SHP77 (cell line): ENCODE data around the gene GLCE.
"Not testable (repeated sequence)": the region's sequence is repeated elsewhere in the genome, so short reads cannot be mapped to it uniquely, and the experiment has no call there.

ENCODE experiments used
- DNase-seq, 2 experiments: peaks; one replicate each; lab custom pipeline; 2025; lab: John Stamatoyannopoulos, UW

The GLCE gene

GRCh38 chr15:69299451-69299886, 139.0 kb downstream of the GLCE start:
- no peak for DNase-seq

- DNase-seq, result no peak
These were observed 139.6 kb downstream of the GLCE start for GRCh38 chr15:69299943-69300588.

DNA sequence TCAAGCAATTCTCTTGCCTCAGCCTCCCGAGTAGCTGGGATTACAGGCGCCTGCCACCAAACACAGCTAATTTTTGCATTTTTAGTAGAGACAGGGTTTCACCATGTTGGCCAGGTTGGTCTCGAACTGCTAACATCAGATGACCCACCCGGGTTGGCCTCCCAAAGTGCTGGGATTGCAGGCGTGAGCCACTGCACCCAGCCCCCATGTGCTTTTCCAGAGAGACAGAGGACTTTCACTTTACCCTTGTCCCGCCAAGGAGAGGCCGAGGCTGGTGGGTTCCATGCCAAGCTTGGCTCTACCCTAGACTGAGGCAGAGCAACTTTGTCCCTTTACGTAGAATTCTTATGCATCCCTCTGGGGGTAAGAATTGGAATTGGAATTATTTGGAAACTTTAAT, 140.7 kb downstream of the GLCE start:
- not testable (repeated sequence) for DNase-seq

DNA sequence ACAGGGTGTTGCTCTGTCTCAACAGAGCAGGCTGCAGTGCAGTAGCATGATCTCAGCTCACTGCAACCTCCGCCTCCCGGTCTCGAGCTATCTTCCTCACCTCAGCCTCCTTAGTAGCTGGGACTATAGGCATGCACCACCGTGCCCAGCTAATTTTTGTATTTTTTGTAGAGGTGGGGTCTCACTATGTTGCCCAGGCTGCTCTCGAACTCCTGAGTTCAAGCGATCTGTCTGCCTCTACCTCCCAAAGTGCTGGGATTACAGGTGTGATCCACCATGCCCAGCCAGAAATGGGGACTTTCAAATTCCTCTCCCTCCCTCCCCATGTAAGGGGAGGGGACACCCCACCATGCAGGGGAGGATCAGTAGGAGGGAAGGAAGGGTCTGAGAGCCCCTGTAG, 141.7 kb downstream of the GLCE start:
- not testable (repeated sequence) for DNase-seq

GRCh38 chr15:69302929-69303328, 142.5 kb downstream of the GLCE start:
- no peak for DNase-seq

DNA sequence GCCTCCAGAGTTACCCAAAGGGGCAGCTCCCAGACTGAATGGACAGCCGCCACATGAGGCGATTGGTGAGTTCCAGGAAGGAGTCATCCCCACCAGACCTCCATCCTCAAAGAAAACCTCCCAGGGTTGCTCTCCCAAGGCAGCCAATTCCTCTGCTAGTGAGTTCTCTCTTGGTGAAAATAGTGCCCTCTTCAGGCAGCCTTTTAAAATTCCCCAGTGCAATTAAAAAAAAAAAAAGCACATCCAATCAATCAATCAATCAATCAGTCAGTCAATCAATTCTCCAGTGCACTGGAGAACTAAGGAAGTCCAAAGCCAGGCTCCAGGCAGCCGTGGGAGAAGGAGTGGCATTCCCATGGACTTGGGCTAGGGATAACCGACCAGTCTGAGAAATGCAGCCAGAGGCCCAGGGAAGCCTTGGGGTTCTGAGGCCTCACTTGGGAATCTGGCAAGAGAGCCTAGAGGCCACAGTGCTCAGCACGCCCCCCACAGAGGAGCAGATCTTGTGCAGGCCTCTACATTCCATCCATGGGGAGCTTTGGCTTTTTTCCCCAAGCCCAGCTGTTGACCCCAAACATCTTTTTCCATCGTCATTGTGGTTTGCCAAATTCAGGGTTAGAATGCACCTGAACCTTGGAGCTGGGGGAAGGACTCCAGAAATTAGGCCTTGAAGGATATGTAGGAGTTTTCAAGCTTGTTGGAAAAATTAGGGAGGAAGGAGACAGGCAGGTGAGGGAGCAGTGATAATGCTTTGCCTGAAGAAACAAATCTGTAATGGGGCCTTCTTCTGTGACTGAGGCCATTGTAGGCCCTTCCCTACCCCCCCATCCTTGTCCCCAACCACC, 143.1 kb downstream of the GLCE start:
- no peak for DNase-seq

GRCh38 chr15:69304182-69304545, 143.7 kb downstream of the GLCE start:
- DNase-seq, result no peak

DNA sequence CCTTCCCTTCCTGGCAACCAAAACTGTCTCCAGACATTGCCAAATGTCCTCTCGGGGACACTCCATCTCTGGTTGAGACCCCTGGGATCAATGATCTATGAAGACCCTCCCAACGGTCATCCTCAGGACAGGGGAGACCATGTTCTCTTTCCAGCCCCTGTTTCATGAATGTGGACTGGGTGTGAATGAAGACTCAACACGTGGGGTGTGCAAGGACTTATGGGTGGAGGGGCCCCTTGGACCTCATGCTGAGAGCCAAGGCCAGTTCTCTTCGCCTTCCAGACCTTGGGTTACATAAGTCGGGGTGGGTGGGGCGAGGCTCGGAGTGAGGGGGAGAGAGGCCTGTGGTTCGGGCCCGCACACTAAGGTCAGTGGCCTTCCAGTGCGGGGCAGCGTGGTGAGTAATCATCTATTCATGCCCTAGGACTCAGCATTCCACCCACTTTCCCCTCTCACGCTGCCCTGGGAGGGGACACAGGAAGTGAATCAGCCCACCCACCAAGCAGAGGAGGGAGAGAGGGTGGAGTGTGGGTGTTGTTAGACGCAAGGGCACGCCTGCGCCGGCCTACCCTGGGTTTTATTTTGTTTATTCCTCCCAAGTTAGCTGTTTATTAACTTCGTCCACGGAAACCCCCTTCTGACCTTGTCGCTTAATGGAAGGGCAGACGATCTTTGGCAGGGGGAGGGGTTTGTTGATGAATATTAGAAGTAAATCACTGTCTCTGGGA, 144.9 kb downstream of the GLCE start:
- no peak for DNase-seq

DNA sequence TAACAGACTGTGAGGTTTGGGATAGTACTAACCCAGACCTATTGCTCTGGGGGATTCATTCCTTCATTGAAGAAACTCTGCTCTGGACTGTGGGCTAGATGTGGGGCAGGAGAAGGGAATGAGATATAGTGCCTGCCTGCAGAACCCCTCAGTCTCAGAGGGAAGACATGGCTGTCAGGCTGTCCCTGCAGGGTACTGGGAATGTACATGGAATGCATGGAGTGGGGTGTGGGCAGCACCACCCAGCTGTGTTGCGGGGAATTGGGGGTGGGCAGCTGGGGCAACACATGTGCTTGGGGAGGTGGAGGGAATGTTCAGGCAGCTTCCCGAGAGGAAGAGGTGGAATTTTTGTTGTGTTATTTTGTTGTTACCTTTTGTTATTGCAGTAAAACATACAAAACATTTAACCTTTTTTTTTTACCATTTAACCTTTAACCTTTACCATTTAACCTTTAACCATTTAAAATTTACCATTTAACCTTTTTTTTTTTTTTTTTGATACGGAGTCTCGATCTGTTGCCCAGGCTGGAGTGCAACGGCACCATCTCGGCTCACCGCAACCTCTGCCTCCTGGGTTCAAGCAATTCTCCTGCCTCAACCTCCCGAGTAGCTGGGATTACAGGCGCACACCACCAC, 145.6 kb downstream of the GLCE start:
- no peak for DNase-seq

GRCh38 chr15:69307939-69308338, 147.5 kb downstream of the GLCE start:
- no peak for DNase-seq

- no peak for DNase-seq
These were observed 148.5 kb downstream of the GLCE start for GRCh38 chr15:69308949-69309348.

GRCh38 chr15:69311319-69311721, 150.9 kb downstream of the GLCE start:
- no peak for DNase-seq

GRCh38 chr15:69313432-69314000, 153.1 kb downstream of the GLCE start:
- DNase-seq, result no peak

DNA sequence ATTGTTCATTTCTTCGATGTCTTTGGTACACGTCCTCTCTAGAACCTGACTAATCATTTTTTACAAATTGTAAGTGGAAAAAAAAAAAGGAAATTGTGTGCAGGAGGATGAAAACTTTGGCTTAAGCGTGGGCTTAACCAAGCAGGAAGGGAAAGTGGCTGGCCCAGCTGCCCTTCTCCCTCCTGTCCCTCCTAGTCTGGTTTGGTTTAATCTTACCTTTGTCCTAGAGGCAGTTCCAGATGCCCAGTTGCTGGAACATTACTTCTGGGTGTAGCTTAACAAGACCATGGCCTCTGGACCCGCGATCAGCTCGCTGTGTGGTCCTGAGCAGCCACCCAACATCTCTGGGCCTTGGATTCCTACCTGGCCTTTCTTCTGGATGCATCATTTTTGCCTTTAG, 153.7 kb downstream of the GLCE start:
- DNase-seq, result no peak

DNA sequence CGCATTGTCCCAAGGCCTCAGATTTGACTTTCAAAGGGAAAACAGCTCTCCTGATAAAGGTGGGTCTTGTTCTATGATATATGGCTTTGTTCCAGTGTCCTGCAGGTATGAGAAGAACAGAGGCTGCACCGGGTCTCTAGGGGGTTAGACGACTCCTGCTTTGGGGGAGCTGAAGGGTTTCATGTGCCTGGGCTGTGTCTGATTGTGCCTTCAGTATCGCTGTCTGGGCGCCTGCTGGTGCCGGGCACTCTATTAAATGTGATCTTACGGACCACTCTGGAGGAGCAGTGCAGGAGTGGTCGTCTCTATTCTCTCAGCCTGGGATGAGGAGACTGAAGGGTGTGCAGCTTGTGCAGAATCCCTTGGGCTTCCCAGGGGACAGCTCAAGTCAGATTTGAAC, 154.3 kb downstream of the GLCE start:
- DNase-seq, result no peak

DNA sequence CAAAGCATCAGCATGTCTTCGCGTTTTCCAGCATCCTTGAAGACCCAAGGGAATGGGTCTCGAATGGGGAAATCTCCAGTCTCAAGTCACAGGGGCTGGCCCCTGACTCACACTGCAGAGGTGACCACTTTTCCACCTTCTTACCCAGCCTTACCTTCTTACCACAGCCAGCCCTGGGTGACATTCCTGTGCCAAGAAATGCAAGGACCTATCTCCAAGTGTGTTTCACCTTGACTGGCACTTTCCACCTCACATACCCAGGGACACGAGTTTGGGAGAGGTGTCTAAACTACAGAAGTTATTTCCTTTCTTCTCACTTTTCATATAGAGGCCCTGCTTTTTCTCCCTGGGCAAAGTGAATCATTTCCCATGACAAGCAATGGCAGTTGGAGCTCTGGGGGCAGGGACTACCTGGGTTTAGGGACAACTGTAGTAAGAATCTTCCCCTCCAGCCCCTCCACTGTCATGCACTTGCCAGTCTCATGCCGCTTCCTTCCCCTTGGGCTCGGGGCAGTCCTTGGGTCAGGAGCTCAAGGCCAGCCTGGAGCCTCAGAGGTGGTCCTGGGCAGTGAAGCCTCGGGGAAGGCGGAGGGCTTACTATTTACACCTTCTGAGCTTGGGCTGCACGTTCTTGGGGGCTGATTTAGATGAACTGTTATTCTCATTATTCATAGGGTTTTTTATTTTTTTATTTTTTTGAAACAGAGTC, 155.1 kb downstream of the GLCE start:
- no peak for DNase-seq

DNA sequence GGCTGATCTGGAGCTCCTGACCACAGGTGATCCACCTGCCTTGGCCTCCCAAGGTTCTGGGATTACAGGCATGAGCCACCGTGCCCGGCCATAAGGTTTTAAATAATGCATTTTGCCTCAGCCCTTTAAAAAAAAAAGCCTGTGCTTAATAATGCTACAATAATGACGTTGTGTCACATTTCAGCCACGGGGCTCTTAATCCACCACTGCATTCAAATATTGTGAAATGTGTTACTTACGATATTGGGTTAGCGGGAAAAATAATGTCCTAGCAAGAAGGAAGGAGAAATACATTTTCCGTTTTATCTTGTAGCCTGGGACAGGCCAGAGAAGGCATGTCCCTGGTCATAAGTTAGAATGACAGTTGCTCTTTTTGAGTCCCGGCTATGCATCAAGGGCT, 155.9 kb downstream of the GLCE start:
- DNase-seq, result no peak

DNA sequence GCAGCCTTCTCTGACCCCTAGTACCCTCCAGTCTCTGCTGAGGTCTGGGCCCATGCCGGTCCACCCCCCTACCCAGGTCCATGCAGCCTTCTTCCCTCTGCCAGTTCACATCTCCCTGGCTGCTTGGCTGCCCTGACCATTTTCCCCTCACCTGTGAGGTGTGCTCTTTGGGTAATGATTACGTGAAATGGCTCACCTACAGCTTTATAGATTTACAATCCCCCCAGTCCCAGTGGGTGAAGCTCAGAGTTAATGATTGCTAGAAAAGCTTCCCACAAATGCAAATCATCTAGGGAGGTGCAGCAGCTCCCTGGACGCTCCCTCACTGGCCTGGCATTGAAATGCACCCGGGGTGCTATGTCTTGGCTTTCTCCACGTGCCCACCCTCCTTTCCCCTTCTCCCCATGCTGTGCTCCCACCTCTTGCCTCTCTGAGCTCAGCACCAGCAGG, 157.0 kb downstream of the GLCE start:
- no peak for DNase-seq

DNA sequence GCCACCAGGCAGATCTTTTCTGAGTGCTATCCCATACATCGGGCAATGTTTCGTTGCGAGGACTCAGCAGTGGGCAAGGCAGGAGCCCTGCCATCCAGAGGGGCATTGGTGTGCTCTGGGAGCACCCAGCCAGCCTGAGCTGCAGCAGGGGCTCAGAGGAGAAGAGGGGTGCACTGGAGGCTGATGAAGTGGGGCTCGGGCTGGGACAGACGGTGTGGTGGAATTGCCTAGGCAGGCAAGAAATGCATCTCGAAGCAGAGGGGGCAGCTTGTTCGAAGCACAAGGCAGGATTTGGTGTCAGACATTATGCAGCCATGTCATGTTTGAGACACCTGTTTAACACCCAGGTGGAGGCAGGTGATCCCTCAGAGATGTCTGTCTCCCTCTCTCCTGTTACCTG, 157.6 kb downstream of the GLCE start:
- DNase-seq, result no peak

DNA sequence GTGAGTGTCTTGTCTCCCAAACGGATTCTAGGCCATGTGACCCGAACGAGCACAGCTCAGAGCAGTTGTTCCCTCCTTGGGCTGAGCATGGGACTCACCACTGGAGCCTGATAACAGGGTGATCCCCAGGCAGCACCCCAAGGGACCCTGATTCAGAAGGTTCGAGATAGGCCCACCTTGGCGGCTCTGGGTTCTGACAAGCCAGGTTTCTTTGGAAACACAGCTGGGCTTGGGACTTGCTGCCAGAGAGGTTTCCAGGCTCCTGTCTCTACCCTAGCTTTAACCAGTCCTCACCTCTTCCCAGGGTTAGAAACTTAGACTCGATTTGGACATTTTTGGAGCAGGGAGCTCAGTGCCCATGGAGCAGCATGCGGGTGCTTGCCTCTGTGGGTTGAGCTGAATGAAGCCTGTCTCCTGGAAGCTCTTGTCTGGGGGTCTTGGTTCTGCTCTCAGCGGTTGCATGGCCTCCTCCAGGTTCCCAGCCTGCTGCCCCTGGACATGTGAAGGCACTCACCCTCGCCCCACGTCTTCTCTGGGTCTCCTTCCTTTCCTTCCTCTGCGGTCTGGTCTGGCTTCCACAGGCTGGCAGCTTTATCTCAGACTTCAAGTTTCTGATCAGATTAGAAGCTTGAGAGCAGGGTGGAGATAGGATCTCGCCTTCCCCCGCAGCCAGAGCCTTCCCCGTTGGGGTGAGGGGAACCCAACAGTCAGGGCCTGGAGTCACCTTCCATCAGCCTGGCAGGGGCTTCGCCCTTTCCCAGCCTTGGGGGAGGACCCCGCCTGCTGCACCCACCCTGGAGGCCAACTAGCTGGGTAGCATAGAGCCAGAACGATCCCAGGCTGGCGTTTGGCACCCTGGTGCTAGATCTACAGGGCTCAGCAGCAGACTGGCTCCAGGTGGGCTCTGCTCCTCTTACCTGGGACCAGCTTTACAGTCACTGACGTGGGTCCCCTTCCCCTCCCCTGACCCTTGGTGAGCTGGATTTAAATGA, 159.2 kb downstream of the GLCE start:
- DNase-seq, result no peak
